Hepatocyte (in vitro differentiated cells): ENCODE results near the gene TTC28.

Source experiments
- CTCF ChIP-seq: fragments of 200-600 bp; sonication (generic); IDR thresholded peaks from 2 replicates; pipeline ENCODE4 v1.5.1; 2016; ENCODE audit warnings: antibody characterized with exemption, mild to moderate bottlenecking; ENCODE audit not compliant: poor library complexity
- EZH2phosphoT487 ChIP-seq: fragments of 200-600 bp; sonication (generic); IDR thresholded peaks from one replicate; pipeline ENCODE4 v1.6.1; 2018; ENCODE audit warnings: antibody characterized with exemption, mild to moderate bottlenecking, low read depth, moderate library complexity; ENCODE audit not compliant: unreplicated experiment, severe bottlenecking

- no peak for TF ChIP-seq CTCF
- no peak for TF ChIP-seq EZH2phosphoT487
Observed at GRCh38 chr22:28016781-28017557, 662.7 kb downstream of the TTC28 start.
